Suppressor macrophage treated with lipopolysaccharide for 1 hour (primary cell): ENCODE data around the gene BLOC1S1.

ENCODE experiments used
- DNase-seq, 3 donors: peaks; one replicate each; pipeline ENCODE4 v3.0.0-alpha.2; 2020 to 2022

BLOC1S1 gene

DNA sequence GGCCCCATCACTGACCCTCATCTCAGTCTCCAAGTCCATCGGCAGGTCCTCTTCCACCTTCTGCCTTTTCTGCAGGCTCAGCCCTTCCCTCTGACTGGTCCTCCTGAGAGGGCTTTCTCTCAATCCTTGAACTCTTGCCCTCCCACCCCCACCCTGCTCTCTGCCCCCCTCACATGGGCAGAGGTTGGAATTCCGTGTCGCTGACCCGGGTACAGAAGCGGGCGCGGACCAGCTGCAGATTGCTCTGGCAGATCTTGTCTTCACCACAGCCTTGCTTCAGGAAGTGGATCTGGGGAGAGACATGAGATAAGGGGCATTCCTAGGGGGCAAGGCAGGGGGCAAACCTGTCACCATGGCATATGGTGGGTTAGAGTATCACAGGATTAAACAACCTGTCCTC lies 20.5 kb upstream of the BLOC1S1 start:
- DNase-seq = no peak

DNA sequence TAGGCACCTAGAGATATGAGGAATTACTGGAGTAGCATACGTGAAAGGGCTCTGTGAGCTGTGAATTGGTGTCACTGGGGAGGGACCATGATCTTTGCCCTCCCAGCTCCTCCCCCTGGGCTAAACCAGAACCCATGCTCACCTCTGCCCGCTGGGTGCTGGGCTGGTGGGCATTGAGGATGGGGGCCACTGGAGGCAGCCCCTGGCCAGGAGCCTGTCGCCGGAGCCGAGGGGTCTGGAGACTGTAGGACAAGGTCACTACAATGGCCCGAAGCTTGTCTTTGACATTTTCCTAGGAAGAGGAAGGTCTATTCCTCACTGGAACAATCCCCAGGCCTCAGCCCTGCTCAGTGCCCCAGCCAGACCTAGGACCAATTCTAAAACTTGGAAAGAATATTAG lies 19.7 kb upstream of the BLOC1S1 start:
- no peak for DNase-seq

DNA sequence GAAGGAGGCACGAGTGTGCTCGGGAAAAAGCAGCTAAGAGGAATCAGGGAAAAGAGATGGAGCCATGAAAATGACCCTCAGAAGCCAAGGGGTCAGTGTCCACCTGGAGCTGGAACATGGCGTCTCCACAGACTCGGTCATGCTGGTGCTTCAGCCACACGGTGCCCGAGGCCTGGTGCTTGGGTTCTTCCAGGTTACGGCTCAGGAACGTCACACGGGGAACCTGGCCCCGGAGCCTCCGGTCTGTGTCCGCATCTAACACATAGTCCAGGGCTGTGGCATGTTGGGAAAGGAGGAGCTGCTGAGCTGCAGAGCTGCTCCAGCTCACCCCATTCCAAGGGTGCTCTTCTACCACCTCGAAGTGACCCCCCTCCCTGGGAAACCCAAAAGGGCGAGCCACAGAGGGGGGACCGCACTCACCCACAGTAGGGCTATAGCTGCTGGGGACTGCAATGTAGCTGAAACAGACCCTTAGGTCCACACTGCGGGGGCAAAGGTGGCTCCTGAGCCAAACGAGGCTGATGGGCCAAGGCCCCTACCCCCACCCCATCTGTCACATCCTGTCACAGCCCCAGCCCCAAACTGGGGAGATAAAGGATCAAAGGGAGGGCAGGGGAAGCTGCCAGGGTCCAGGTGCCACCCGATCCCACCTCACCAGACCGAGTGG lies 18.9 kb upstream of the BLOC1S1 start:
- DNase-seq = no peak

DNA sequence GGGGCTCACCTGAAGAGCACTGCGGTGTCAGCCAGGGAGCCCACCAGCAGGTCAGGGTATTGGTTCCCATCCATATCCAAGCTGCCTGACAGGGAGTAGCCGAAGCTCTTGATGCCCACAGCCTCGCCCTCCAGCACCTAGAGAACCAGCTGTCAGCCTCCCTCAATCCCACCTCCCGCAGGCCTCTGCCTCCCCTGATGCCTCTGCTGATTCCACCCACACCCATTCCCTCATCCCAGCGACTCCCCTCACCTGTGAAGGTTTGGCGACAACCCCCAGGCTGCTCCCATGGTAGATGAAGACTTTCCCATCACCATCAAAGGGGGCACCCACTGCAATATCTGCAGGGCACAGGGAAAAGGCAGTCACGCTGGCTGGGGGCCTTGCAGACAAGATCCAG lies 18.2 kb upstream of the BLOC1S1 start:
- no peak for DNase-seq

DNA sequence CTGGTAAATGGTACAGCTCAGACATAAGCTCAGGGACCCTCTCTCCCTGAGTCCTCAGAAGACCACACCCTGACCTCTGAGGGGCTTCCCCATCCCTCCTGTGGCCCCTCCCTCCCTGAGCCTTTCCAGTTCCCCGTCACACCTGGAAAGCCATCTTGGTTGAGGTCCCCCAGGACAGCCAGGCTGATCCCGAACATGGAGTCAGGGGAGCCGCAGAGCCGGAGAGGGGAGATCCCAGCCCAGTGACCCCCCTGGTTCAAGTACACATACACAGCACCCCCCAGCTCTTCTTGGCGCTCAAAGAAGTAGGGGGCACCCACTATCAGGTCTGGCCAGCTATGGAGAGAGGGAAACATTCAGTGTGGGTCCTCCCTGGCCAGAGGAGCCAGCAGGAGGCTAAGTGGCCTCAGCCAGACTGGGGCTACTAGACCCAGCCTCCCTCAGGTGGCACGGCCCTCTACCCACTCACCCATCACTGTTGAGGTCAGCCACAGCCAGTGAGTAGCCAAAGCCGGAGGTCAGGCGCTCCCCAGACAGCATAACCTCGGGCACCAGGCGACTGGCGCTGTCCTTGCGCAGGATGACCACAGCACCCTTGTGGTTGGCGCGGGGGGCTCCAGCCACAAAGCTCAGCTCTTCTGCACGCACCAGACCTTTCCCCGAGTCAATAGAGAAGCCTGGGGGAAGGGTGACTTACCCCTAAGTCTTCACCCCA lies 17.4 kb upstream of the BLOC1S1 start:
- DNase-seq = no peak

DNA sequence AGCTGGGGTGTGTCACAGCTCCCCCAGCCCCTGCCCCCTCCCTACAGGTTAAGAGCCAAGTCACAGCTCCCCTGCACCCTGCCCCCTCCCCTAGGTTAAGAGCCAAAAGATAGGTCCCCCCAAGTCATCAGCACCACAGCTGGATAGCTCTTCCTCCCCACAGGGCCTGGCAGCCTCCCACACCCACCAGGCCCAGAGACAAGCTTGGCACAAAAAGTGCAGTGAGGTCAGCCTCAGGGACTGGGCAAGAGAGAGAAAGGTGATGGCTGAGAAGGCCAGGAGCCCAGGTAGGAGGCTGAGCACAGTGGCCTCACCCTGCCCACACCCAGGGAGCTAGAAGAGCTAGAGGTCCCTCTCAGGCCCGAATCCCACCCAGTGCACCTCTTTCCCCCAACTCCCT lies 16.9 kb upstream of the BLOC1S1 start:
- no peak for DNase-seq

DNA sequence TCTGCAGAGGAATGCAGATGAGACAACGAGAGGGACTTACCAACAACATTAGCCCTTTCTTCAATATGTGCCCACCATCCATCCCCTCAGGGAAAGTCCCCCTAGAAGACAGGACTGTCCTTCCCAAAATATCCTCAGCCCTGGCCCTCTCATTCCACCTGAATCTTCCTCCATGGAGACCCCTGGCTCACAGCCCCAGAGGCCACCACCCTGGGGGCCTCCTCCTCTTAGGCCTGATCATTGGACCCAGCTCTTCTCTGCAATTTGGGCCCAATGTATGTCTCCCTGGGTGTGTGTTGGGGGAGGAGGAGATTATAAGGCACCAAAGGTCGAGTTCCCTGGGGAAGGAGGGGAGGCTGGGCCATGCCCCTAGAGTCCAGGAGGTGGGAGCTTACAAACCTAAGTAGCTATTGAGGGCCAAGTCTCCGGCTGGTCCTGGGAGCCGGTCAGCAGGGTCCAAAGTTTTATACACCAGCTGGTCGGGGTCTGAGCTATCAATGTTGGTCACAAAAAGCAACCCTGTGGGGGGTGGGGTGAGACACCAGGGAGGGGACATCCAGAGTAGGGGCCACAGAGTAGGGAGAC lies 16.3 kb upstream of the BLOC1S1 start:
- no peak for DNase-seq

DNA sequence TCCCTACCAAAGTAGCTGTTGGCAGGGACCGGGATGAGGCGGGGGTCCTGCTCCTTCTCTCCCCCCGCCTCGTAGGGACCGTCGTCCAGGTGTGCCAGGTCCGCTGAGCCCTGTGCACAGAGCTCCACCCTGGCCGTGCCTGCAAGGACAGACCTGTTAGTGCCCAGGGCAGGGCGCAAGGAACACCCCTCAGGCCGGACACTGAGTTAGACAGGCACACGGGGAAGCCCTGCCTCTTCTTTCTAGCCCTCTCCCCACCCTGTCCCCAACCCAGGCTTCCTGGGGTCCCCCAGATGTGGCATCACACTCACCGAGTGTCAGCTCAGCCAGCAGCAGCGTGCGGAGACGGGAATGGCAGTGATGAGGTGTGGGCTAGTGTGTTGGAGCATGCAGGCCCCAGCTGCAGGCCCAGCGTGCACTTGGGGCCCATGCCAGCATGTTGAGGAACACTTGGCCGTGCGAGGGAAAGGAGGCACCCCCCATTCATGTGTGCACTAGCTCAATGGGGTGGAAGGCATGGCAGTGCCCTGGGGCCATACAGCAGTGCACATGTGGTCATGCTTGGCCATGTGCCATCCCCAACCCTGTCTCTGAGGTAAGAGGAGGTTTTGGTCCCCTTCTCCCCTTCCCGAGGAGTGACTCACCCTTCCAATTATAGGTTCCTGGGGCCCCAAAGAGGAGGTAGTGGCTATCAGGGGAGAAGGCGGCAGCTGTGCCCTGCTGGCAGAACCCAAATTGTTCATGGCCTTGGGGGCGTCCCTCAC lies 15.4 kb upstream of the BLOC1S1 start:
- DNase-seq = no peak

DNA sequence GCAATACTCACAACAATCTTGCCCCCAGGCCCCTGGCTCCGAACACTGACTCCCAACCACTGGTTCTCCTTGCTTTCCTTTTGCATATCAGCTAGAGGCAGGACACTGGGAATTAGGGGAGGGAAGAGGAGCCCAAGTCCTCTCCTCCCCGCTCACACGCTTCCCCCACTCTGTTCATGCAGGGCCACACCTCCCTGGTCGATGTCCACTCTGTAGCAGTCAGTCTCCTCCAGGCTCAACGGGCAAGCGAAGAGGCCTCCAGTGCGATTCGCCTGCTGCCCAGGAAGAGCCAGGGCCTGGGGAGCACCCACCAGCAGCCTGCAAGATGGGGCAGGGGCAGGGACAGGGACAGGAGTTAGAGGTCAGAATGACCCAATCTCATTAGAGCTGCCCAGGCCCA lies 13.0 kb upstream of the BLOC1S1 start:
- no peak for DNase-seq

DNA sequence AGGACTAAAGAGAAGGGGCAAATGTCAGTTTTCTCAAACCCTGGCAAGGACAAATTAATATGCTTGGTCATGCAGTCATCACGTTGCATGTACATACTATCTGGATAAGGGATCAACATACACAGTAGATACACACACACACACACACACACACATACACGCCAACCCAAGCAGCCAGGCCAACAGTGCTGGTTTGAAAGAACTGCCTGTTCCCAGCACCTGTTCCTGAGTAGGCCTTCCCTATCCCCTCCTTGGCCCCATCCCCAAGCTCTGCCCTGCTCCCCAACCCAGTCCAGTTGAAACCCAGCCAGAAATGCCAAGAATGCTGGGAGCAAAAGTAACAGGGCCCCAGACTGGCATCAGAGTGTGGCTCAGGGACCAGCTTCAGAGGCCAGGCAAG lies 12.6 kb upstream of the BLOC1S1 start:
- DNase-seq = no peak

DNA sequence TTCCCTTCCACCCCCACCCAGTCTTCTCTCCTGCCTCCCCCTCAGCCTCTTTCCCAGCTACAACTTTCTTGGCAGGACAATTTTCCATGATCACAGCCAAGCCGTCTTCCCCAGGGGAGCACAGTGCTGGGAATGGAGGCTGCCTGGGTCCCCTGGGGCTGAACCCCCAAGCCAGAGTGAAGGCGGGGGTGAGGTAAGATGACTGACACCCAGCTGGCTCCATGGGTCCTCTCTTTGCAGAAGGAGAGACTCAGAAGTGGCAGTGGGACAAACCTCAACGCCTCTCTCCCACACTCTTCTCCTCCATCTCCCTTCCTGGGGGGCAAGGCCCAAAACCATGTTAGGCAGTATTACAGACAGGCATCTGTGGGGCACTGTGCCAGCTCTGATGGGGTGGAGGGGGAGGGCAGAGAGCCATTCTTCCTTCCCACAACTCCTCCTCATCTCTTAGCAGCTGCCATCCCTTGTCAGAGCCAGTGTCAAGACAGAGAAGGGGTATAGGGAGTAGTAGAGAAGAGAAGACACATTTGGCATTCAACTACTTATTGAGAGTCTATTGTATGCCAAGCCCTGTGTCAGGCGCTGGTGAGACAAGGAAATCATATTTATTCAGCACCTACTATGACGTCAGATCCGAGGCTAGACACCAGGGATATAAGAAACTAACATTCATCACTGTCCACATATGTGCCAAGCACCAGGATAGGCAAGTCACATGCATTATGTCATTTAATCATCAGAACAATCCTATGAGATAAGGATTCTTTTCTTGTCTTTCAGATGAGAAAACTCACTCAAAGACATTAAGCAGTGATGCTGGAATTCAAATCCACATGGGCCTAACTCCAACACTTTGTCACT lies 11.7 kb upstream of the BLOC1S1 start:
- DNase-seq = no peak

DNA sequence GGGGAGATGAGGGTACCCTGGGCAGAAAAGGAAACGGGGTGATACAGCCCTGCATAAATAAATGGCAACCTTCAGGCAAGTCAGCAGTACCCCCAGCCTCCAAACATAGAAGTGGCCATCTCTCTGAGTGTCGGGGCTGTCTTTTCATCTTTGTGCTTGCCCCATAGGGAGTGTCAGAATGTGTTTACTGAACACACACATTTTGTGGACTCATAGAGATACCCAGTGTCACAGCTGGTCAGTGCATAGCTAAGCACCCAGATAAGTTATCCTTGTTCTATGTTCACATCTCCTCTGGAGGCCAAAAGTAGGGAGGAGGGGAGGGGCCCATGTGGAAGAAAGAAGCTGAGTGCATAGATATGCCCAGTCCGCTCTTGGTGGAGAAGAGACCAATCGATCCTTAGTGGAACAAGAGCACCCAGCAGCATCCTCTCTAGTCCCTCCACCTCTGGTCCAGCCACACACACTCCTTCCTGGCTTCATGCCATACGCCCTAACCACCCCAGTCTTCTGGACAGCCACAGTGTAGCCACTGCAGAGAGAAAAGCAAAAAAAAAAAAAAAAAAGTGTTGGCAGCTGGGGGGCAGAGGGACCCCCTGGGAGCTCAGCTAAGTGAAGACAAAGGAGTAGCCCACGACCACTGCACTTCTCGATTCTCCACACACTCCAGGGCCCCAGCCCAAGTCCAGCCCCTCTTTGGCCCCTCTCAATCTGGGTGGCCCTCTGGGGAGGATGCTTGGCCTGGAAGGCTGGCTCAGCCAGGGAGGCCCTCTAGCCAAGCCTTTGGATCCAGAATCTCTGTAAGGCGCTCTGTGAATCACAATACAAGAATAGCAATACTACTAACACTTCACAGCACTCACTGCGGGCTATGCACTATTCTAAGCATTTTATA lies 10.8 kb upstream of the BLOC1S1 start:
- DNase-seq = no peak

DNA sequence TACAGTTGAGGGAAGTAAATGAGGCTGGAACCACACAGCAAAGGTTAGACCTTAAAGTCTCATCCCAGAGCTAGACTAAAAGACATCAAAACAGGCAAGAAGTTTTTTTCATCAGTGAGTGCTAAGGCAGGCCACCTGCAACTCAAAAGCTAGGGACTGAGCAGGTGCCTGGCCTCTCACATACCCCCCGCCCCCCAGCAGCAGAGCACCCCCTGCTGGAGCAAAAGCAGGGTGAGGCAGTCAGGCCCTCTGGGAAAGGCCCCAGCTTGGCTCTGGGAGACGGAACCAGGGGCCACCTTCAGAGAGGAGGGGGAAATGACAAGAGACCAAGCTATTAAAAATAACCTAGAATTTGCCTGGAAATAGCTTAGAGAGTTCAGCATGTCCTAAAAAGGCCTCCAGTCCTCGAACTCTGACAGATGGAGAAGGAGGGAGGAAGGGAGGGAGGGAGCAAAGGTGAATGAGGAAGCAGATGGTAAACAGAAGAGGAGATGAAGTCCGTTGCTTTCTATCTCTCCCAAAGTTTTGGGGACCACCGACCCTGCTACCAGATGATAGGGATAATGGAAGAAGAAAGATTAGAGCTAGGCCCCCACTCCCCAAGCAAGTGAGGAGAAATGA lies 10.0 kb upstream of the BLOC1S1 start:
- peak in 1 of 3 donors; percentile 58 for DNase-seq

DNA sequence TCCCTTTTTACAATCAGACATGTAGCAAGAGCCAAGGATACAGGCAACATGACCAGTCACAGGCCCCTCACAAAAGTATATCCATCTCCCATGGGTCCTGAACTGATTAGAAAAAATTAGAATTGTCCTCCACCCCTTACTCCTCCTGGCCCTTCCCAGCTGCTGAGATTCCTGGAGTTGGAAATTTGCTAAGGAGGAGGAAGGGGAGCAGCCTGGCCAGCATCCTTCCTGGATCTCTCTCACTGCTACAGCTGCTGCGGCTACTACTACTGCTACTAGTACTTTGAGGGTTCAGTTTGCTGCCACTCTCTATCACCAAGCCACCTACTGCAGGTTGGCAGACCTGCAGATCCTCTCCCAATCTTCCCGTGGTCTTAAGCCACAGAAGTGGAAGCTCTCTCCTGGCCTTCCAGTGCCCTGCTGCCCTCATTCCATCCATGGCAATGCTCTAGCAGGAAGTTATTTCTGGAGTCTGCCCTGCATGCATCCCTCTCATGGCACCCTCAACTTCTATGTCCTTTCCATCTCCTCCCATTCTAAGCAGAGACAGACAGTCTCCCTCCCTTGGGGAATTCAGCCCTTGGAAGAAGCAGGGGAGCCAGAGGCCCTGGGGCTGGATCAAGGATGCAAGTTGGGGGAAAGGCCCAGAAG lies 9.2 kb upstream of the BLOC1S1 start:
- no peak for DNase-seq

DNA sequence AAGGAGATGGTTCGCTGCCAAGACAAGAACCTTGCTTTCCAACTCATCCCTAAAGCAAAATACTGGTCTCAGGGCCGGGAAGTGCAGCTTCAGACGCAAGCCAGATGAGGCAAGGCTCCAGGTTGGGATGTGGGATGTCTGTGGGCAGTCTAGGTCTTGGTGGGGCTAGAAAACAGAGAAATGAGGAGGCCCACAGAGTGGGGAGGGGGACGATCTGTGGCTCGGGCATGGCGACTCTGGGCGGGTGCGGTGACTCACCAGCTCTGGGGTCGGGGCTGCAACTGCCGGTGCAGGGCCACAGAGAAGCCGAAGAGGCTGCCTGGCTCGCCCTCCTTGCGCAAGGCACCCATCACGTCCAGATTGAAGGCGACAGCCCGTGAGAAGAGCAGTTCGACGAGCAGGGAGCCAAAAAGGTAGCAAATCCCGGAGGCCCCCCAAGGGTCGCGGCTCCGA lies 8.6 kb upstream of the BLOC1S1 start:
- DNase-seq = no peak

DNA sequence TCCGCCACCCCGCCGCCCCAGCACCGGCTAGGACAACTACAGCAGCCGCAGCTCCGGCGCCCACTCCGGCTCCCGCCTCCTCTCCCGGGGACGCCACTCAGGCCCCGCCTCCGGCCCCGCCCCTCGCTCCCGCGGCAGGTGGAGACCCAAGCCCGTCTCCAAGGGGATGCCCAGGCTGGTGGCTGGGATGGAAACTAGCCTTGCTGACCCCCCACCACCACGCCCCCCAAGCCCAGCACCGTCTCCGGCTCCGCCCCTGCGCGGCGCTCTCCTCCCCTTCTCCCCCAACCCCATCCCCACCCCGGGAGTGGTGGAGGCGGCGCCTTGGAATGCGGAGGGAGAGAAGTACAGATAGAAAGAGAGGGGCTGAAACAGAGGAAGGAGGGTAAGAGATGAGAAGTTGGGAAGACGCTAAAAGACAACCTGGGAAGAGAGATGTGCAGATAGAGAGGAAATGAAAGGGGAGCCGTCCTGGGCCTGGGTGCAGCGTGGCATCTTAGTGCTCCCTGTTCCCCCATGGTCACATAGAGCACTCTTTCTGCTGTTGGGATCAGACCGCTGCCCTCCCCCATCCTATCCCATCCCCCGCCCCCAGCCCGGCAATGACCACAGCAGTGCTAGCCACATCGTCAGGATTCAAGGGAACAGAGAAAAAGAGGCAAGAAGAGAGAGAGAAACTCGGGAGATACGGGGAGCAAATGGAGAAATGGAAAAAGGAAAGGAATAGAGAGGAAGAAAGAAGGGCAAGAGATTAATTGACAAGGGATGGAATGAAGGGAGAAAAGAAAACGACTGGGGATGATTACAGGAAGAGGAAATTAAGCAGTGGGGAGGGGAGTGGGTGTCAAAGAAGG lies 7.8 kb upstream of the BLOC1S1 start, which contains the start of gene ITGA7:
Gene ITGA7 (minus strand): TSS at position 64 of the 854 bp plus-strand sequence. CDS start 222 bp downstream, outside the sequence.
- DNase-seq = peak in 1 of 3 donors; percentile 60

DNA sequence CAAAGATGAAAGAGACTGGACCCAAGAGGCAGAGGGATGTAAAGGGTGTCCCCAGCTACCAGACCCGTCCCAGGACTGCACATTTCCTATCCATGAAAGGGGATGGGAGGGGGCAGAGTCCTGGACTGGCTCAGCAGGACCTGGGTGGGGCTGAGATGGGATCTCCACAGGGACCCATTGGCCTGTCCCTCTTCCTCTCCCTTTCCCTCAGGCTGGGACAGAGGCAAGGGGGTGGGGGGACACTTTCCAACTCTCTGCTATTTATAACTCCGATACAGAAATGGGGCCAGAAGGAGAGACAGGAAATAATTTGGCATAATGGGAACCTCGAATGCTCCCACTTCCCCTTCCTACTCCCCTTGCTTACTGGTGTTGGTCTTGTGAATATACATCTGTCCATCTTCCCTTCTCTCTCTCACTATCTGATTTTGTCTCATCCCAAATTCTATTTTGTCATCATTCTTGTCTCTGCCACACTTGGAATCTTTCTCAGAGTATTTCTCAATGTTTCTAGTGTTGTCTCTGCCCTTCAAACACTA lies 7.1 kb upstream of the BLOC1S1 start:
- DNase-seq = peak in 2 of 3 donors; percentile 36 to 40

DNA sequence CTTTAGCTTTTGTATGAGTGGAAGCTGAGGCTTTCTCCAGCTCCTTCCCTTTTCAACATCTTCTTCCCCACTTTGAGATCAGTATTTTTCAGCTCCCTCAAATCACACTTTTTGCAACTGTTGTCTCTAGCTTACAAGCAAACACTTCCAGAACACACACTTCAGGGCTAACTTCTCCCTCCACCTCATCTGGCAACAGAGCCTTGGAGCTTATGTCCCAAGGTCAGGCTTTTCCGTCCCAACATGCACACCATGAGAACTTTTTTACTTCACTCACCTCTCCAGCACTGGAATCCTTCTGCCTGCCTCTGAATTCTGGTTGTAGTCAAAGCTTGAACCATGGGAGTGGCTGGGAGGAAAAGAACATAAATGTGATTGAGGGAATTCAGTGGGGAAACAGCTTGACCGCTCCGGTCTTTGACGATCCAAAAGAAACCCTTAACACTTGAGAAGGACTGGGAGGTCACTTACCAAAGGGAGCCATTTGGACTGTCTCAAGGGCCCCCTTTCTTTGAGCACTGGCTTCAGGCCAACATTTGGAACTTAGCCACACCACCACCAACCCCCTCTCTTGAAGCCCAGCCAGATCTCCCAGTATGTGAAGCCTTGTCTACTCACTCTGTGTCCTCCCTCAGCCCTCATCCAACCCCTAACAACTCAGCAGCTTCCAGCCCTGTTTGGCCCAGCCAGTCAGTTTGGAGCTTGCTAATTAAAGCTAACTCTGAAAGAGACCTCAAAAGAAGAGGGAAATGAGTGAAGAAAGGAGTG lies 3.9 kb upstream of the BLOC1S1 start:
- DNase-seq = no peak
